Neutrophil (primary cell): ENCODE data around the gene TANGO2.

ENCODE experiments used
- H3K27ac ChIP-seq: fragments of 200-600 bp; sonication (generic); 2 replicates; pipeline ENCODE4 v1.5.1; 2016; ENCODE audit warnings: mild to moderate bottlenecking, moderate library complexity
- H3K27me3 ChIP-seq: fragments of 200-600 bp; sonication (generic); 2 replicates; pipeline ENCODE4 v1.6.0; 2016; ENCODE audit warnings: mild to moderate bottlenecking
- H3K36me3 ChIP-seq: fragments of 200-600 bp; sonication (generic); 2 replicates; pipeline ENCODE4 v1.5.1; 2017
- H3K4me1 ChIP-seq, 2 experiments: fragments of 200-600 bp in 1 of 2; sonication (generic) in 1 of 2; 1 replicate in 1 of 2; 2 replicates in 1 of 2; pipeline versions ENCODE4 v1.5.1 to v1.6.1; 2013 to 2016; ENCODE audit warnings: low read depth in 1 of 2, low read length in 1 of 2, mild to moderate bottlenecking in 1 of 2, moderate library complexity in 1 of 2; ENCODE audit not compliant: control insufficient read depth in 1 of 2, insufficient read depth in 1 of 2
- H3K4me3 ChIP-seq, 2 experiments: fragments of 200-600 bp in 1 of 2; sonication (generic) in 1 of 2; 1 replicate in 1 of 2; 2 replicates in 1 of 2; pipeline ENCODE4 v1.5.1; 2013 to 2016; ENCODE audit warnings: low read depth in 1 of 2, low read length in 1 of 2, mild to moderate bottlenecking in 1 of 2, moderate library complexity in 1 of 2
- H3K9me3 ChIP-seq: fragments of 200-600 bp; sonication (generic); 2 replicates; pipeline ENCODE4 v1.5.1; 2016
- TF ChIP-seq, protein P1 (sequence below): fragments of 200-600 bp; sonication (generic); IDR thresholded peaks from 2 replicates; pipeline ENCODE4 v1.5.1; 2016; ENCODE audit warnings: antibody characterized with exemption

Gene TANGO2

DNA sequence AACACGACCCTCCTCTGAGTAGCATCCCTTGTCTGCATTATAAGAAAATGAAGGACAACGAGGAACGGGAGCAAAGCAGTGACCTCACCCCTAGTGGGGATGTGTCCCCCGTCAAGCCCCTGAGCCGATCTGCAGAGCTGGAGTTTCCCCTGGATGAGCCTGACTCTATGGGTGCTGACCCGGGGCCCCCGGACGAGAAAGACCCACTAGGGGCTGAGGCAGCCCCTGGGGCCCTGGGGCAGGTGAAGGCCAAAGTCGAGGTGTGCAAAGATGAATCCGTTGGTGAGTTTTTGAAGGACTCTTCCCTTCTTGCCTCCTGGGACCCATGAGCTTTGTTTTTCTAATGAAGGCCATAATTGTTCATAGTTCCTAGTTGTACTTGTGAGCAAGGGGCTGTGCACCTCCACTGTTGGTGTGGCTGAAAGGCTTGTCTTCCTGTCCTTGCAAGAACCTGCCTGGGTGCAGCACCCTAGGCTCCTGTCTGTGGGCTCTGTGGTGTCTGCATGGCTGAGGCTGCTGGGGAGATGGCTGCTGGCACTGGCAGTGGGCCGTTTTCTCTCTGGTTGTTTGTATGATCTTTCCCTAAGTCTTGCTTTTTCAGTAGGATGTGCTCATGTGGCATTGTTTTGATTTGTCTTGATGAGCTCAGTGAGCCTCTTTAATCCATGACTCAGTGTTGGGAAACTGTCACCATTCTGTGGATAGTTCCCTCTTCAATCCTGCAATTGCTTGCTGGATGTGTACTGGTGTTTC is 69.2 kb downstream of the TANGO2 start:
- peaks cover 91% of the 10 kb centered on the region for H3K36me3 ChIP-seq
- TF ChIP-seq, protein P1, sequence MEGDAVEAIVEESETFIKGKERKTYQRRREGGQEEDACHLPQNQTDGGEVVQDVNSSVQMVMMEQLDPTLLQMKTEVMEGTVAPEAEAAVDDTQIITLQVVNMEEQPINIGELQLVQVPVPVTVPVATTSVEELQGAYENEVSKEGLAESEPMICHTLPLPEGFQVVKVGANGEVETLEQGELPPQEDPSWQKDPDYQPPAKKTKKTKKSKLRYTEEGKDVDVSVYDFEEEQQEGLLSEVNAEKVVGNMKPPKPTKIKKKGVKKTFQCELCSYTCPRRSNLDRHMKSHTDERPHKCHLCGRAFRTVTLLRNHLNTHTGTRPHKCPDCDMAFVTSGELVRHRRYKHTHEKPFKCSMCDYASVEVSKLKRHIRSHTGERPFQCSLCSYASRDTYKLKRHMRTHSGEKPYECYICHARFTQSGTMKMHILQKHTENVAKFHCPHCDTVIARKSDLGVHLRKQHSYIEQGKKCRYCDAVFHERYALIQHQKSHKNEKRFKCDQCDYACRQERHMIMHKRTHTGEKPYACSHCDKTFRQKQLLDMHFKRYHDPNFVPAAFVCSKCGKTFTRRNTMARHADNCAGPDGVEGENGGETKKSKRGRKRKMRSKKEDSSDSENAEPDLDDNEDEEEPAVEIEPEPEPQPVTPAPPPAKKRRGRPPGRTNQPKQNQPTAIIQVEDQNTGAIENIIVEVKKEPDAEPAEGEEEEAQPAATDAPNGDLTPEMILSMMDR: no peak
- H3K9me3 ChIP-seq: no peaks in the 10 kb centered on the region
- no peaks in the 10 kb centered on the region for H3K27me3 ChIP-seq
- H3K27ac ChIP-seq: peak overlapping the region; percentile 2
- H3K4me1 ChIP-seq: peaks cover 0 to under 1% of the 10 kb centered on the region in 2 experiments
- H3K4me3 ChIP-seq: no peak overlapping the region

DNA sequence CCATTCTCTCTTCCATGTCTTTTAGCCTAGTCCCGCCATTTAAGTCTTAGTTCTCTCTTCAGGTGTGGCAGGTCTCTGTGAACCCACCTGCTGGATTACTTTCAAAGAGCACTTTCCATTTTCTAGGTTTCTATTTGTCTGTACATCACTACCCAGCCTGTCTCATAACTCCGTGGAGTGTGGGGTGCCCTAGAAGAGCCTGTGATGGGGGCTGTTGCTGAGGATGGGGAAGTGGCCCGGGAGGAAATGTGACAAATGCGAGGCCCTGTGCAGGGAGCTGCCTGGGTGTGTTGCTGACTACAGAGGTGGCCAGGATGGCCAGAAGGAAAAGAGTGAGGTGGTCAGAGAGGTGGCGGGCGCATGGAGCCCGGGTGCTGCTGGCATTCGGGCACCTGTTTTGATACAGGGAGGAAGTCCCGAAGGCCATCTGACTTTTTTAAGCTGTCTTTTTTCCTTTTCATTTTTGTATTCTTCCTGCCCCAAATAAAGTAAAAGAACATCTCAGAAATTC is 69.9 kb downstream of the TANGO2 start:
- no peak overlapping the region for H3K4me3 ChIP-seq
- peaks cover 97% of the 10 kb centered on the region for H3K36me3 ChIP-seq
- H3K27me3 ChIP-seq: no peaks in the 10 kb centered on the region
- TF ChIP-seq, protein P1: no peak
- no peaks in the 10 kb centered on the region for H3K4me1 ChIP-seq
- peak overlapping the region; percentile 2 for H3K27ac ChIP-seq
- H3K9me3 ChIP-seq: no peaks in the 10 kb centered on the region

DNA sequence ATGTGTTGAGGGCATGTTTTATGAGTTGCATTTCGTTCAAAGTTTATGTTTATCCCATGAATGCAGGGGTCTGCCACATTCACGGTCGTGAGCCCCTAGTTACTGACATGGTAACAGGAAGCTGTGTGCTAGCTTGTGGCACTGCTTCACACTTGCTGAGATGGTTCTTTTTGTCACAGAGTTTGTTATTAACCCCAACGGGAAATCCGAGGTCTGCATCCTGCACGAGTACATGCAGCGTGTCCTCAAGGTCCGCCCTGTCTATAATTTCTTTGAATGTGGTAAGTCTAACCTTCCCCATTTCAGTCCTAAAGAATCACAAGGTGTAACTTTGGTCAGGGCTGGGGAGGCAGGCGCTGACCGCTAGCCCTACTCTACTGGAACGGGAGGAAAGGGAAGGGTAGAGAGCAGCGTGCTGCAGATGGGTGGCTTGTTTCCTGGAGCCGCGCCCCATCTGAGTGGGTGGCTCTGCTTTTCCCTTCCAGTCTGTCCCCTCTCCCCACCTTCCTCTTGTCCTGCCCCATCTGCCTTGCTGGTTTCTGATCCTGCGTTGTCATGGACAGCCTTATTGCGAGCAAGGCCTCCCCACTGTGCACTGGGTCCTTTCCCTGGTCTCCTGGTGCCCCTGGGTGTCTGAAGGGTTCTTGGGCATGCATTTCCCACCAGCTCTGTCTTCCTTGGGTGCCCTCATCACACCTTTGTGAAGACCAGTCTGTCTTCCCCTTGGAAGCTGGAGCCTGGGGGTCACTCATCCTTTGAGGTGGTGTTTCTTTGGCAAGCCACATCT is 71.0 kb downstream of the TANGO2 start:
- no peaks in the 10 kb centered on the region for H3K9me3 ChIP-seq
- peaks cover 92% of the 10 kb centered on the region for H3K36me3 ChIP-seq
- H3K4me1 ChIP-seq: no peaks in the 10 kb centered on the region
- H3K27ac ChIP-seq: no peak overlapping the region
- TF ChIP-seq, protein P1: no peak
- H3K4me3 ChIP-seq: no peak overlapping the region
- no peaks in the 10 kb centered on the region for H3K27me3 ChIP-seq

DNA sequence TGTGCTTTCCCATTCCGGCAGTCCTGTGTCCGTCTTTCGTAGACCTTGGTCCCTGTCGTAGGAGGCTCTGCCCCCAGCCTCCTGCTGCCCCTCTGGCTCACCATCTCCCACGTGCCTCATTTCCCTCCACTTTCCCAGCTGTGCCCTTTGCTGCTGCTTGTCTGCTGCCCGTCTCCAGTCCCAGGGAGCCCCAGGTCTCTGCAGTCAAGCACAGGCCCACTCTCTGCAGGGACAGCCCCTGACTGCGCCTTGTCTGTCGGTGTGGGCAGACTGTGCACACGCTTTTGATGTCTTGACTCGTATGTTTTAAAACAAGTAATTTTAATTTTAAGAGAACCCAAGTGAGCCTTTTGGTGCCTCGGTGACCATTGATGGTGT is 71.6 kb downstream of the TANGO2 start:
- Histone ChIP-seq H3K27me3 (no peaks in the 10 kb centered on the region), H3K4me3 (no peak overlapping the region), H3K27ac (no peak overlapping the region), H3K4me1 (no peaks in the 10 kb centered on the region), H3K36me3 (peaks cover 87% of the 10 kb centered on the region), H3K9me3 (no peaks in the 10 kb centered on the region)
- TF ChIP-seq, protein P1: no peak

DNA sequence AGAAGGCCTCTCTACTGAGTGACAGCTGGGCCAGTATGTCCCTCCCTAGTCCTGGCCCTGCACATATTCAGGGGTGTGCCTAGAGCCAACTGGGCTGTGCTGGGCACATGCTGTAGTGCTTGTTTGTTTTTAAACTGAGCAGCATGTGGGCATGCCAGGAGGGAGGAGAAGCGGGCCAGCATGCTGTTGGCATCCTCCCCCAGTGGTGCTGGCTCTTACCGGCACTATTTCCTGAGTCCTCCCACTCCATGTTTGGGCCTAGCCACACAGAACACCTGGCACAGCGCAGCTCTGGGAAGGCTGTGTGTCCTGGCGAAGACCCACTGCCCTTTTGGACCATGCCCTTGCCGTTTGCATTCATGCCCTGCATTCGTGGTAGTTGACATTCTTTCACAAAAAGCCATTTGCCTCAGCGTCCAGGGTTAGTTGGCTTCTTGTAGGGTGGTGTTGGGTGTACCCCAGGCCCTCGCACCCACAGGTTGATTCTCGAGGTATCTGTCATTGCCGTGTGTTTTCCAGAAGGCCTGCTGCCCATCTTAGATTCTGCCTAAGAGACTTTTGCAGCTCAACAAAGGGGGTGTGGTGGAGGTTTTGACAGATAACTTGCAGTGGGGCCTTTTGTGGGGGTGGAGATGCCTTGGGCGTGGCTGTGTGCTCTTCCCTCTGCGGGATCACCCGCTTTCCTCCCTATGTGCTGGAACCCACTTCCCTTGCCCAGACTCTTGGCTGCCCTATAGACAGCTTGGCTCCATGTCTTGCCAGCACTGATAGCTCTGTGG is 72.7 kb downstream of the TANGO2 start:
- no peak overlapping the region for H3K4me3 ChIP-seq
- H3K36me3 ChIP-seq: peaks cover 78% of the 10 kb centered on the region
- no peak overlapping the region for H3K27ac ChIP-seq
- H3K9me3 ChIP-seq: no peaks in the 10 kb centered on the region
- H3K4me1 ChIP-seq: no peaks in the 10 kb centered on the region
- no peaks in the 10 kb centered on the region for H3K27me3 ChIP-seq
- TF ChIP-seq, protein P1: no peak
